Activated naive CD8-positive, alpha-beta T cell treated with anti-CD3 and anti-CD28 coated beads, Interleukin-2, amount 50 U/mL, for 16 hours (primary cell): Measurements from ENCODE around the gene USP36.
"Not testable (repeated sequence)": the region's sequence is repeated elsewhere in the genome, so short reads cannot be mapped to it uniquely, and the experiment has no call there.

Experiments
- DNase-seq: peaks from one replicate; pipeline ENCODE4 v3.0.0-alpha.2; 2020; ENCODE audit warnings: low read depth, low spot score

USP36 gene

GRCh38 chr17:78793968-78794367 is 46.6 kb downstream of the USP36 start:
- DNase-seq: no peak

- no peak for DNase-seq
These were observed 47.2 kb downstream of the USP36 start for GRCh38 chr17:78793415-78793814.

GRCh38 chr17:78791840-78792709 is 48.5 kb downstream of the USP36 start:
- DNase-seq: no peak

GRCh38 chr17:78790552-78790951 is 50.1 kb downstream of the USP36 start:
- no peak for DNase-seq

- DNase-seq: no peak
These were observed 50.9 kb downstream of the USP36 start for GRCh38 chr17:78789663-78790181.

GRCh38 chr17:78789149-78789662 is 51.4 kb downstream of the USP36 start:
- DNase-seq: no peak

- no peak for DNase-seq
These were observed 52.2 kb downstream of the USP36 start for GRCh38 chr17:78788451-78788850.

- DNase-seq: no peak
These were observed 53.2 kb downstream of the USP36 start for GRCh38 chr17:78787444-78787843.

GRCh38 chr17:78785663-78786057 is 55.0 kb downstream of the USP36 start:
- DNase-seq: no peak

GRCh38 chr17:78785011-78785662 is 55.5 kb downstream of the USP36 start:
- DNase-seq: no peak

GRCh38 chr17:78784352-78784751 is 56.3 kb downstream of the USP36 start:
- no peak for DNase-seq

GRCh38 chr17:78783711-78784324 is 56.8 kb downstream of the USP36 start:
- DNase-seq: no peak

- no peak for DNase-seq
These were observed 58.7 kb downstream of the USP36 start, which contains the start of gene CYTH1 for GRCh38 chr17:78781893-78782304. Gene CYTH1, minus strand, starts transcription at chr17:78782273. Its CDS starts 50 bp downstream, at chr17:78782223.

- DNase-seq: no peak
These were observed 59.3 kb downstream of the USP36 start for GRCh38 chr17:78781104-78781892.

- DNase-seq: no peak
These were observed 60.3 kb downstream of the USP36 start for GRCh38 chr17:78780335-78780734.

GRCh38 chr17:78779850-78780249 is 60.8 kb downstream of the USP36 start:
- no peak for DNase-seq

- not testable (repeated sequence) for DNase-seq
These were observed 61.3 kb downstream of the USP36 start for GRCh38 chr17:78779286-78779651.

GRCh38 chr17:78777881-78778280 is 62.7 kb downstream of the USP36 start:
- no peak for DNase-seq

GRCh38 chr17:78774956-78775571 is 65.5 kb downstream of the USP36 start:
- DNase-seq: peak; percentile 25

GRCh38 chr17:78774453-78774852 is 66.2 kb downstream of the USP36 start:
- no peak for DNase-seq
